HepG2 (cell line): Measurements from ENCODE around the gene TUBAL3. TPM values are rescaled to one million over a fixed set of nuclear protein-coding genes. Genes with fewer than 3 reads are reported as not detected.

Experiments used
- AKAP8 ChIP-seq: sonication (generic); formaldehyde crosslinking; IDR thresholded peaks from 2 replicates; pipeline ENCODE4 v1.5.1; 2020; ENCODE audit warnings: mild to moderate bottlenecking, missing genetic modification reagents
- CAMTA2 ChIP-seq: sonication (generic); formaldehyde crosslinking; IDR thresholded peaks from 2 replicates; pipeline ENCODE4 v1.4.0; 2020; ENCODE audit warnings: mild to moderate bottlenecking, missing genetic modification reagents, borderline replicate concordance
- CEBPB ChIP-seq: IDR thresholded peaks from 2 replicates; pipeline ENCODE4 v1.6.1; 2011; ENCODE audit warnings: low read depth, low read length, improper control_type of control experiment, borderline replicate concordance
- FOXJ3 ChIP-seq: sonication (generic); formaldehyde crosslinking; IDR thresholded peaks from 2 replicates; pipeline ENCODE4 v1.4.0; 2020; ENCODE audit warnings: missing genetic modification reagents, mild to moderate bottlenecking, borderline replicate concordance
- HNF4G ChIP-seq, 2 experiments: sonication (generic) in 1 of 2; formaldehyde crosslinking in 1 of 2; IDR thresholded peaks; 2 replicates each; pipeline versions ENCODE4 v1.4.0 to v1.6.1; 2011 to 2020; ENCODE audit warnings: borderline replicate concordance in 2 of 2, low read depth in 2 of 2, mild to moderate bottlenecking in 2 of 2, low read length in 1 of 2, missing genetic modification reagents in 1 of 2, moderate library complexity in 1 of 2
- KAT2B ChIP-seq: fragments of 150-350 bp; IDR thresholded peaks from 2 replicates; pipeline ENCODE4 v1.6.1; 2014; ENCODE audit warnings: low read depth, low read length, borderline replicate concordance
- LRRFIP1 ChIP-seq: sonication (generic); formaldehyde crosslinking; conservative IDR thresholded peaks from 2 replicates; pipeline ENCODE4 v1.4.0; 2020; ENCODE audit warnings: missing genetic modification reagents
- MYC ChIP-seq: sonication (generic); formaldehyde crosslinking; IDR thresholded peaks from 2 replicates; pipeline ENCODE4 v1.9.0; 2021; ENCODE audit warnings: missing genetic modification reagents, borderline replicate concordance
- NBN ChIP-seq: fragments of 450-650 bp; conservative IDR thresholded peaks from 2 replicates; pipeline ENCODE4 v1.6.1; 2017
- NFE2 ChIP-seq: sonication (generic); formaldehyde crosslinking; IDR thresholded peaks from 2 replicates; pipeline ENCODE4 v1.4.0; 2020; ENCODE audit warnings: missing genetic modification reagents
- NFIB ChIP-seq: sonication (generic); formaldehyde crosslinking; IDR thresholded peaks from 2 replicates; pipeline ENCODE4 v1.9.0; 2021; ENCODE audit warnings: missing genetic modification reagents, mild to moderate bottlenecking, borderline replicate concordance
- NFYB ChIP-seq: sonication (generic); formaldehyde crosslinking; IDR thresholded peaks from 2 replicates; pipeline ENCODE4 v1.4.0; 2020; ENCODE audit warnings: missing genetic modification reagents
- POLR2G ChIP-seq: fragments of 200-400 bp; formaldehyde crosslinking; IDR thresholded peaks from 2 replicates; pipeline ENCODE4 v1.6.1; 2018; ENCODE audit warnings: mild to moderate bottlenecking, low read depth, low read length, moderate library complexity
- PRDM4 ChIP-seq: sonication (generic); formaldehyde crosslinking; IDR thresholded peaks from 2 replicates; pipeline ENCODE4 v1.9.0; 2021; ENCODE audit warnings: missing genetic modification reagents, borderline replicate concordance
- PRPF4 ChIP-seq: fragments of 200-400 bp; formaldehyde crosslinking; IDR thresholded peaks from 2 replicates; pipeline ENCODE4 v1.6.1; 2016; ENCODE audit warnings: low read length, low read depth; ENCODE audit not compliant: poor library complexity, severe bottlenecking
- RBM39 ChIP-seq: fragments of 200-400 bp; formaldehyde crosslinking; IDR thresholded peaks from one replicate; pipeline ENCODE4 v1.6.1; 2018; ENCODE audit warnings: antibody characterized with exemption, mild to moderate bottlenecking, low read depth, low read length; ENCODE audit not compliant: poor library complexity, severe bottlenecking
- THAP11 ChIP-seq: IDR thresholded peaks from 2 replicates; pipeline ENCODE4 v1.6.1; 2016; ENCODE audit warnings: missing biosample characterization, missing genetic modification reagents
- YEATS2 ChIP-seq: sonication (generic); formaldehyde crosslinking; IDR thresholded peaks from 2 replicates; pipeline ENCODE4 v1.4.0; 2020; ENCODE audit warnings: missing genetic modification reagents, borderline replicate concordance
- ZGPAT ChIP-seq: IDR thresholded peaks from 2 replicates; pipeline ENCODE4 v1.6.1; 2016; ENCODE audit warnings: mild to moderate bottlenecking
- ZKSCAN5 ChIP-seq: sonication (generic); formaldehyde crosslinking; IDR thresholded peaks from 2 replicates; pipeline ENCODE4 v1.5.1; 2020; ENCODE audit warnings: mild to moderate bottlenecking, missing genetic modification reagents
- ZNF3 ChIP-seq: IDR thresholded peaks from 2 replicates; pipeline ENCODE4 v1.7.0; 2017; ENCODE audit warnings: inconsistent platforms
- ZNF674 ChIP-seq: sonication (generic); formaldehyde crosslinking; IDR thresholded peaks from 2 replicates; pipeline ENCODE4 v1.5.0; 2020; ENCODE audit warnings: low read depth, mild to moderate bottlenecking, missing genetic modification reagents
- ZNF841 ChIP-seq: sonication (generic); formaldehyde crosslinking; IDR thresholded peaks from 2 replicates; pipeline ENCODE4 v1.8.1; 2023; ENCODE audit warnings: missing genetic modification reagents, borderline replicate concordance
- polyA plus RNA-seq, 8 experiments: library from polyadenylated mRNA; depleted of rRNA in 3 of 8; stranded (reverse) in 7 of 8; unstranded in 1 of 8; fragments of >200 nt; fragmentation: Illumina TruSeq in 4 of 8; extraction: Trizol in 4 of 8; gene quantifications; 2 replicates each; pipeline versions ENCODE4 v1.2.1 to v1.2.3, GENCODE V29; 2011 to 2016; ENCODE audit warnings: low read depth in 4 of 8, missing spikeins in 1 of 8, mixed read lengths in 1 of 8; ENCODE audit not compliant: insufficient read depth in 1 of 8
- total RNA-seq, 5 experiments: library from RNA; depleted of rRNA; stranded (reverse); fragments of >200 nt; fragmentation: Illumina TruSeq; extraction: Trizol; gene quantifications; 2 replicates each; pipeline ENCODE4 v1.2.3, GENCODE V29; 2016; ENCODE audit warnings: low read depth in 1 of 5

TUBAL3 gene
- total and polyA plus RNA-seq, 2 of the 13 experiments (the other 11 are each of a cell fraction or from before 2014, with no cell fraction given), result 0.07 to 0.26 TPM

- TF ChIP-seq LRRFIP1, result no peak; the same call in 1 of the 2 replicates
- TF ChIP-seq FOXJ3, result peak; percentile 55; the same call in 1 of the 2 replicates
- no peak for TF ChIP-seq PRPF4
- peak; percentile 96 for TF ChIP-seq MYC (CRISPR knock-in tag)
- no peak for TF ChIP-seq HNF4G (IDR thresholded peaks at IDR 0.05; ENCODE audit: borderline replicate concordance, low read depth, low read length)
- TF ChIP-seq HNF4G (CRISPR knock-in tag; IDR thresholded peaks at IDR 0.05; ENCODE audit: borderline replicate concordance, low read depth), result peak; percentile 56; the same call in 1 of the 2 replicates
- no peak for TF ChIP-seq NFIB (CRISPR knock-in tag)
- no peak for TF ChIP-seq ZNF674 (CRISPR knock-in tag)
- TF ChIP-seq PRDM4, result peak; percentile 91; the same call in 1 of the 2 replicates
- no peak for TF ChIP-seq AKAP8 (CRISPR knock-in tag)
- TF ChIP-seq YEATS2, result peak; percentile 78; the same call in 1 of the 2 replicates
- peak; percentile 47; the same call in 1 of the 2 replicates for TF ChIP-seq ZNF3 (CRISPR knock-in tag)
- TF ChIP-seq KAT2B, result no peak
- TF ChIP-seq NFE2 (CRISPR knock-in tag), result no peak
- TF ChIP-seq CEBPB, result no peak
- peak; percentile 57 for TF ChIP-seq RBM39
- peak; percentile 42; the same call in 1 of the 2 replicates for TF ChIP-seq NFYB
- no peak for TF ChIP-seq CAMTA2 (CRISPR knock-in tag)
- peak; percentile 82 for TF ChIP-seq THAP11 (CRISPR knock-in tag)
- TF ChIP-seq ZNF841, result no peak
- TF ChIP-seq ZKSCAN5, result no peak
- no peak for TF ChIP-seq NBN
- peak; percentile 100 for TF ChIP-seq POLR2G
- TF ChIP-seq ZGPAT, result peak; percentile 91
Measured at GRCh38 chr10:5446390-5446926, 41.8 kb upstream of the TUBAL3 start (continued).
